C4-2B (cell line): ENCODE data around the gene NBPF11.
"Not testable (repeated sequence)": the region's sequence is repeated elsewhere in the genome, so short reads cannot be mapped to it uniquely, and the experiment has no call there.

Experiments
- CTCF ChIP-seq: fragments of 450-650 bp; conservative IDR thresholded peaks from 2 replicates; pipeline ENCODE4 v1.5.1; 2017; ENCODE audit warnings: mild to moderate bottlenecking
- ZFX ChIP-seq: fragments of 450-650 bp; IDR thresholded peaks from 2 replicates; pipeline ENCODE4 v1.6.1; 2017

- not testable (repeated sequence) for TF ChIP-seq CTCF, ZFX
Observed at GRCh38 chr1:148122341-148122740, 29.7 kb downstream of the NBPF11 start.
